HG03460 (cell line): Measurements from ENCODE around the gene UMODL1.

Experiments
- ATAC-seq: cut with Tn5 transposase; IDR thresholded peaks from one replicate; pipeline ENCODE4 v1.9.1; 2021; ENCODE audit not compliant: unreplicated experiment

Gene UMODL1

DNA sequence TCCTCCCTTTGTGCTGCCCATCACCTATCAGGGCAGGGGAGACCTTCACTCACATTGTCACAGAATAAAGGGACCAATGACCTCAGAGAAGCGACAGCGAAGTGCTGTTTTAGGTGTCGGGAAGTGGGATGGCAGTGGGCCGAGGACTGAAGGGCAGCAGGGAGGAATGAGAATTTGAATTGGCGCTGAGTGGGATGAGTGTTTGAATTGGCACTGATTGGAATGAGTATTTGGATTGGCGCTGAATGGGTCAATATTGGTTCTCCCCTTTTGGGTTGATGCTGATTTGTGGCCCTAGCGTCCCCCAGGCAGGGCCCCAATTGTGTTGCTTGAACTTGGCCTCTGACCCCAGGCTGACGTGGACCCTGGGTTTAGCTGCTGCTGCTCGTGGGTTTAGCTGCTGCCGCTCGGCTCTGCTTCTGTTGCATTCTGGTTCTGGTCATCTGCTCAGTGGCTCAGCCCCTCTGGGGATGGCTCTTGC, 12.4 kb upstream of the UMODL1 start:
- no peak for ATAC-seq

DNA sequence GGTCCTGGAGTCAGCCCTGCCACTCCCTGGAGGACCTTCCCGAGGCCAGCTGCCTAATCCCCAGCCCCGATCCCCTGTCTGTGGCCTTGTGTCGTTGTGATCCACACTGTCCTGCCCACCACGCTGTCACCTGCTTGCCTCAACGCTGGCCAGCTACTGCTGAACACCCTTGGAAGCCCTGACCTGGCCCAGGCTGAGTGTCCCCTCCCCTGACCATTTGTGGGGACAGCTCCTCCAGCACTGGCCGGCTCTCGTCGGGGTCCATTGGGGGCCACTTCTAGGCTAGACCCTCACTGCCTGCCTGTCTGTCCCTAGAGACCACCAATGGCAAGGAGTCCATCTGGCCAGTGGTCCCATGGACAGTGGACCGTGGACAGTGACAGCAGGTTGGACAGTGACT, 12.0 kb upstream of the UMODL1 start:
- ATAC-seq = no peak

DNA sequence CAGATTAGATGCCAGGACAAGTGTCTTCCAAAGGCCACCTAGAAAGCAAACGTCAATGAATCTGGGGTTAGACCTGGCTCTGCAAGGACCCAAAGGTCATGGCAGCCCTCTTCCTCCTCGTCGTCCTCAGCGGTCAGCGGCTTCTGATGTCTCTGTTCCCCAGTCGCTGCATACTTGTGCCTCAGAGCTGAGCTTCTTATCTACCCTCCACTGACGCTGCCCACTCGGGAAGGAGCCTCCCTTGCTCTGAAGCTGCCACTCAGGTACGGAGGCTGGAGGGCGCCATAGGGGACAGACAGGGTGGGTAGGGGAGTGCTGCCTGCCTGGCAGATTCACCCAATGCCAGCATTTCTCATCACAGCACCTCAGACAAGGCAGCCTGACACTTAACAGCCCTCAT, 11.4 kb upstream of the UMODL1 start:
- no peak for ATAC-seq

DNA sequence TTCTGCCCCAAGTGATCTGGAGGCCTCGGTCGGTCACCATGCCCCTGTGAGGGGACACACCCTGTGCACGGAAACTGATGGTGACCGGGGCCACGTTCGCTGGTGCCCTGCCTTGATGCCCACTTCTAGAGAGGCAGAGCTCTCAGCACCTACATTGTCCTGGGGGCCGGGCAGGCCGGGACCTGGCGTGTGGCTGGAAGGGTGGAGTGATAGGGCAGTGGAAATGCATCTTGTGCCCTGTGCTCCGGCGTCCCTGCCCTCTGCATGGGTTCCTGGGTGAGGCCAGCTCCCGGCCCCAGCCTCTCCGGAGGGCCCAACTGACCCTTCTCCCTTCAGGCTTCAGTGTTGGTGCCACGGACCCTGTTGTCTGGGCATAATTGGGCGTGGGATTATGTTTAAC, 11.0 kb upstream of the UMODL1 start:
- no peak for ATAC-seq

DNA sequence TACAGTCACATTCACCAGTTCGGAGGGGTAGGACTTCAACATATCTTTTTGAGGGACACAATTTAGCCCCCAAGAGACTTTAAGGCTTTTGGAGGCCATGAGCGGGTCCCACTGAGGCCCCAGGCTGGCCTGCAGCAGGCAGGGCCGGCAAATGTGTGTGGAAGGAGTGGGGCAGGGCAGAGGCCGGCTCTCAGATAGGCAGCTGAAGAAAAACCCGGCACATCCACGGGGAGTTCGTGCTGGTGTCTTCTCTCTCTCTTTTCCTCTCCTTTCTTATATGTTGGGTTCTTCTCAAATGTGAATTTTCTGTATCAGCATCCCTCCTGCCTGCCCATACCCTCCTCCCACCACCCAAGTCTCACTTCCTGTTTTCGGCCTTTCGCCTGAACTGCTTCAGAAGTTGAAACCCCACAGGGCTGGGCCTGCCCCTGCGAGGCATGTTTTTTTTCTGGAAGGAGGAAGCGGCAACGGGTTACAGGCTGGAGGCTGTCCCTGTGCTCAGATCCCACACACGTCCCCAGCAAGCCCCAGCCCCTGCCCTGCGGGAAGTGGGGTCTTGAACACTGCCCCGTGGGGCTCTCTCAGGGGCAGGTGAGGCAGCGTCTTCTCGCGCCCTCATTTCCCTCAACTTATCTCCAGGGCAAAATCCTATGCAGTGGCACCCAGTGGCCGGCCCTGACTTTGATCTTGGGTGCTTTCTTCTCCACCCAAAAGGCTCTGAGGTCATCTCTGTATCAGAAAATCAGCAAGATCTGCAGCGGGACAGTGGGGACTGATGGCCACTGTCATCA, 9.7 kb upstream of the UMODL1 start:
- peak; percentile 48 for ATAC-seq

DNA sequence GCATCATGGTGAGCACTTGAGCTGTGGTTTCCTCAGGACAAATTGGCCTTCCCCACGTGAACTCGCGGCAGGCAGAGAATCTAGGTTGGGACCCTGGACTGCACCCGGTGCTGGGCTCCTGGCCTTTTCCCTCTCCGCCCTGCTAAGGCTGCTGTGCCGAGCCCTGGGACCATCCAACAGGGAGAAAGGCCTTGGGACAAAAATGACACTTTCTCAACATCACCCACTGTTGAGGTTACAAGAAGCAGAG, 9.2 kb upstream of the UMODL1 start:
- no peak for ATAC-seq

DNA sequence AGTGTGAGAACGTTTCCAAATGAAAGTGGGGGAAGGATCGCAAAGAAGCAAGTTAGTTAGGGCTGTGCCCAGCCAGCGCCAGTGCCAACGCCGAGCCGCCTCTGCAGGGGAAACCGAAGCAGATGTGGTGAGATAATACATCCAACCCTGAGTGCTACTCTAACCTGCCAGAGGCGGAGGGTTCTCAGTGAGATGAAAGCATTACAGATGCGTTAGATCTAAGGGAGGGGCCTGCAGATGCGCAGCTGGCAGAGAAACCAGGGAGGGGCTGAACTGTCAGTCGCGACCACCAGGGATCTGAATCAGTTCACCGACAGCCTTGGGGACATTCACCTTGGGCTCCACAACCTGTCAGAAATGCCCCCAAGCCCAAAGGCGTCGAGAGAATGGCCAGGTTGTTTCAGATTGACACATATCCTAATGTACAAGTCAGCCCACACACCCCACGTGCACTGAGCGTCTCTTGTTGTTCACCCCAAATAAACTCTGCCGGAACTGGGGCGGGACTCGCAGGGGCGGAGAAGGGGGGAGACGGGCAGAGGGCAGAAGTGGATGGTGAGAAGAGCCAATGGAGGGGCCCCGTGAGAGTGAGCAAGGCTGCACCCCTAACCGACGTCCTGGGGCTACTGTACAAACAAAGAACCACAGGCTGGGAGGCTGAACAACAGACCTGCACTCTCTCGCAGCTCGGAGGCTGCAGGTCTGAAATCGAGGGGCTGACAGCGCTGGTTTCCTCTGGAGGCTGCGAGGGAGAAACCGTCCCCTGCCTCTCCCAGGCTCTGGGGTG, 8.7 kb upstream of the UMODL1 start:
- peak; percentile 40 for ATAC-seq

DNA sequence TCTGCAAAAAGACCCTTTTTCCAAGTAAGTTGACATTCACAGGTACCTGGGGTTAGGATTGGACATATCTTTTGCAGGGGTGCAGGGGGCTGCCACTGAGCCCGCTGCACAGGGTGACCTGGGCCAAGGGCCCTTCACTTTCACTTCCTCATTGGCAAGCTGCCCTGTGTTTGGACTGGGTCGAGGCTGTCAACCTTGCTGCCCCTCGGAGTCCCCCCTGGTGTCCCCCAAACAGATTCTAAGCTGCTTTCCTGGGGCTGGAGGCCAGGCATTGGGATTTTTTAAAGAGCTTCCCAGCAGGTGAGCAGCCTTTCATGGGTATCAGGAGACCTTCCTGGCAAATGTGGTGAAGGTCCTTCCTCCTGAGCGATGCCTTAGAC, 7.9 kb upstream of the UMODL1 start:
- no peak for ATAC-seq

DNA sequence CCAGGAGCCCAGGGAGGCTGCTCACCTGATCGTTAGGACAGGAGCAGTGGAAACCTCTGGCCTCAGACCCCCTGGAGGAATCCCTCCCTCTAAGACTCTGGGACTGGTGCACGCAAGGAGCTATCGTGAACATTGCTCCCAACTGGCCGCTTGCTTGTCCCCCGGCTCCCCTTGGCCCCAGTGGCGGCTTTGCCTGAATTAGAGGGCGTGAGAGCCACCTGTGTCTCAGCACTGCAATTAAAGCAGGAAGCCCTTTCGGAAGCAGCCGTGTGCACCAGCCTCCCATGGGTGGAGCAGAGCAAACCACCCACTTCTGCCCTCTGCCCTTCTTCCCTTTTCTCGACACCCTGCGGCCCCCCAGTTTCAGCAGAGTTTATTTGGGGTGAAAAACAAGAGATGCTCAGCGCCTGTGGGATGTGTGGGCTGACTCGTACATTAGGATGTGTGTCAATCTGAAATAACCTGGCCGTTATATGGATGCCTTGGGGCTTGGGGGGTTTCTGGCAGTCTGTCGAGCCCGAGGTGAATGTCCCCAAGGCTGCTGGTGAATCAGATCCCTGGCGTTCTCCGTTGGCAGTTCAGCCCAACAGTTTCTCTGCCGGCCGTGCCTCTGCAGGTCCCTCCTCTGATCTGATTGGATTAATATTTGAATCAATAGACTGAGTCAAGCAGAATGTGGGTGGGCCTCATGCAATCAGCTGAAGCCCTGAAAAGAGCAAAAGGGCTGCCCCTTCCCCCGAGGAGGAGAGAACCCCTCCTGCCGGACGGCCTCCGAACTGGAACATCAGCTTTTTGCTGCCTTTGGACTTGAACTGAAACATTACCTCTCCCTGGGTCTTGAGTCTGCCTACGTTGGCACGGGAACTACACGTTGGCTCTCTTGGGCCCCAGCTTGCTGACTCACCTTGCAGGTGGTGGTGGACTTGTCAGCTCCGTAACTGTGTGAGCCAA, 7.3 kb upstream of the UMODL1 start:
- no peak for ATAC-seq

DNA sequence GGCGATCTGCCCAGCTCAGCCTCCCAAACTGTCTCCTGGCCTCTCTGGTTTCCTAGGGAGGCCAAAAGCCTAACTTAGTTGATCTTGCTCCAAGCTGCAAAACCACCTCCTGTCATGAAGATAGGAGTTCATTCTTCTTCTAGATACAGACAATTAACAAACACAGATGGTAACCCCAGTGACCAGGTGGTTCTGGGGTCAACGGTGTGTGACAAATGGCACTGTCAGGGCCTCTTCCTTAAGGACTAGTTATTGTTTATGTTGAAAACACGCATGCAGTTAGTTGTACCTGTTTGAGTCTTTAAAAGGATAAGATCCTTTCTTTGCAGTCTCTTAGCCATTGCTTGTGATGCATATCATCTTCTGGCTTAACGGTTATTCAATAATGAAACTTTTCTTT, 4.6 kb upstream of the UMODL1 start:
- no peak for ATAC-seq

DNA sequence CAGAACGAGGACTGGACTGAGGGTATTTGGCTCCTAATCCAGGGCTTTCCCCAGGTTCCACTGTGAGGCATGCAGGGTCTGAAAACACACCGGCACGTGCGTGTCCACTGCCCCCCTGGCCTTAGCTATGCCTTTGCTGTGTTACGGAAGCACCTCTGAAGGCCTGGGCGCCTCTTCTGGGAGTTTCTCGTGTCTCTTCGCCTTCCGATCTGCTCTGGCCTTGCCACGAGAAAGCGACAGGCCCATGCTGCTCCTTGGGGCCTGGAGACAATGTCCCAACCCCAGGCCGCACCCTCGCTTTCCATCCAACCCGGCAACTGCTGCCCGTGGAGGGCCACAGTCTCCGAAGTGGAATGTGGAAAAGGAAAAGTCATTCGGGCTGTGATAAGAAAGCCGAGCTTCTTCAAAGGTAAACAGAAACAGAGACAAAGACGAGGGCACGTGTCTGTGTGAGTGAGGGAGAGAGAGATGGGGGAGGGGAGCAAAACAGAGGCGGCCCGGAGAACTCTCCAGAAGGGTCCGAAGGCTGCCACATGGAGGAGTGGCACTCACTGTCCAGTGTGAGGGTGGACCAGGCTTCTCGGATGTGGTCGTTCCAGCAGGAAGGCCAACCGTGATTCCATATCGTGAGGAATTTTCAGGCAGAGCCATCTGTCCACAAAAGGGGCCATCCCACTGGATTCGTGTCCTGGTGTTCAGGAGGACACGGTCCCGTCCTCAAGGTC, 3.4 kb upstream of the UMODL1 start:
- no peak for ATAC-seq

DNA sequence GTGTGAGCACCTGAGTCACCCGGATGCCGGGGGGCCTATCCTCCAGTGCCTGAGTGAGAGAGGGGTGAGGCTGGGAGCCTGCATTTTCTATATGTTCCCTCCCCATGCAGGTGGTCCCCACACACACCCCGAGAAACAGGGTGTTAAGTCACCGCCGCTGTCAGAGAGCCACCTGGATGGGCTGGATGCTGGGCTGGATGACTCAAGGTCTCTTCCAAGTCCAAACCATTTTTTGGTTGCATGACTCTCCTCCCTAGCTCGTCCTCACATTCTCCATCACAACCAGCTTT, 2.9 kb upstream of the UMODL1 start:
- no peak for ATAC-seq

DNA sequence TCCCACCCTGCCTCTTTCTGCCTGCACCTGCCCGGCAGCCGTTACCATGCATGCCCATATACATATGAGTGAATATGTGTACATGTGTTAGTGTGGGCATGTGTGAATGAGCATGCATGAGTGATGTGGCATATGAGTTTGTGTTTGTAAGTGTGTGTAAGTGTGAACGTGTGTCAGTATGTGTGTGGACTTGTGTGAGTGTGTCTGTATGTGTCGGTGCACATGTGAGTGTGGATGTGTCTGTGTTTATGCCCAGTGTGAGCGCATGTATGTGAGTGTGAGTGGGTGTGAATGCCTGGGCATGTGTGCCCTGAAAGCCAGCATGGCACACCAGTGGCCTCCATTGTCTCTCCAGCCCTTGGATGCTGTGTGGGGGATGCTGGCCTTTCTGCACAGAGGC, 2.5 kb upstream of the UMODL1 start:
- ATAC-seq = no peak

DNA sequence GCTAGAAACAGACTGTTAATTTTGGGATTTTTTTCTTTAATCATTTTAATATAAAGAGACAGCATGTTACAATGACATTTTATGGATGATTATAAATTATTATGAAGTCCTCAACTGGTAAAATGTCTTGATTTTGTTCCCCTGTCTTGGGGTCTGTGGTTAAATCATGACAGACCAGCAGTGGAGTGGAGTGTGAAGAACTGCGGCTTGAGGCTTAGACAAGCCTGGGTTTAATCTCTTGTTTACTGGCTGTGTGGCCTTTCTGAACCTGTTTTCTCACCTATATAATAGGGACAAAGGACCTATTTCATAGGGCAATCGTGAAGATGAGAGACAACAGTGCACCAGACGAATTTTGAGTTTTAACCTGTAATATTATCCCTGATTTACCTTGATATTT, 1.8 kb upstream of the UMODL1 start:
- no peak for ATAC-seq

DNA sequence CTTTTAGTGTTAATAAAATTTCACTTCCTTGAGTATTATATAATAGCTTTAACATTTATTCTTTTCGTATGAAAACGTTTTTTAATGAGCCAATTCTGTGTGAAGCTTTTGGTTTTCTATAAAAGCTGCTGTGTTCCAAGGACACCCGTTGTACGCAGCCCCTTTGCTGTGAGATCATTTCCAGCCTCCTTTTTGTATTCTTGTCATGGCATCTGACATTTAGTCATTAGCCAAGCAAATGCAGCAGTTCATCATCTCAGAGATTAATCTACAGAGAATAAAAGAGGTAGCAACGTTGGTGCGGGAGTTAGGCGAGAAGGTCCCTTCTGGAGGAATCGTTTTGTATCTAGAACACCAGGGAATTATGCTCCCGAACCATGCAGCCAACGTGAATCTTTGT, 1.3 kb upstream of the UMODL1 start:
- ATAC-seq = no peak

DNA sequence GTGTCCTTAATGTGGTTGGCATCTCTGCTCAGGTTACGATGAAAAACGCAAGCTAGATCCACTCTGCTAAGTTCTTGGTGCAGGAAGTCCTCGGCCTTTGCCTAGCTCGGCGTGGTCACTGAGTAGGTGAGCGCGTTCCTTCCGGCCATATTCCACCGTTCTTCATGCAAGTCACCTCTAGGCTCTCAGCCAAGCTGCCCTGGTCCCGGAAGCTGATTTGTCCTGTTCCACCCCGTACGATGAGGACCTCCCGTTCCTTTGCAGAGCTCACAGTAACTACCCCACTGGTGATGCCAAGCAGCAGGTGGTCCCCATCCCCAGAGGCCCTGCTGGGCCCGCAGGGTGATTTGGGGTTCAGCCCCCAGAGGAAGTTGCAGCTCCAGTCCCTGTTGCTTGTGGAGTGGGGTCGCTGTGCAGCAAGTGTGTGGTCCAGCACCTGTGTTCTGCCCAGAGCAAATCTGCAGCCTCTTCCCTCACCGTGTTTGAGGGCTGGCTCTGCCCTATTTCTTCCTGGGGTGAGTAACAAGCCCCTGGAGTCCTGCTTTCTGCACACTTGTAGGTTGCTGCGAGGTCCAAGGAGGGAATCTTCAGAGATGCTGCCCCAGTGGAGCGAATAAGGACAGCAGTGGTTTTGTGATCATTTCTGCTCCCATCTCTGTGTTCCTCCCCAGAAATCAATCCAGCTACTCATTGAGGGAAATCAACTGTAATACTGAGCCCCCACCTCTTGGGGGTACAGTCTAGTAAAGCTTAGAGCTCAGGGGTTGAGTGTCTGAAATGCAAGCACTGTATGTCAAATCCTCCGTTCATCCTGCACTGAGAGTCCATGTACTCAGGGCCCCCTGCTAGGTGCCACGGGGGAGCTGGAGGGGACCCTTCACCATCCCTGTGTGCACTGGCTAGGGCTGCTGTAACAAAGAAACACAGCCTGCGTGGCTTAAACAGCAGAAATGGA, 2.3 kb downstream of the UMODL1 start:
- no peak for ATAC-seq

DNA sequence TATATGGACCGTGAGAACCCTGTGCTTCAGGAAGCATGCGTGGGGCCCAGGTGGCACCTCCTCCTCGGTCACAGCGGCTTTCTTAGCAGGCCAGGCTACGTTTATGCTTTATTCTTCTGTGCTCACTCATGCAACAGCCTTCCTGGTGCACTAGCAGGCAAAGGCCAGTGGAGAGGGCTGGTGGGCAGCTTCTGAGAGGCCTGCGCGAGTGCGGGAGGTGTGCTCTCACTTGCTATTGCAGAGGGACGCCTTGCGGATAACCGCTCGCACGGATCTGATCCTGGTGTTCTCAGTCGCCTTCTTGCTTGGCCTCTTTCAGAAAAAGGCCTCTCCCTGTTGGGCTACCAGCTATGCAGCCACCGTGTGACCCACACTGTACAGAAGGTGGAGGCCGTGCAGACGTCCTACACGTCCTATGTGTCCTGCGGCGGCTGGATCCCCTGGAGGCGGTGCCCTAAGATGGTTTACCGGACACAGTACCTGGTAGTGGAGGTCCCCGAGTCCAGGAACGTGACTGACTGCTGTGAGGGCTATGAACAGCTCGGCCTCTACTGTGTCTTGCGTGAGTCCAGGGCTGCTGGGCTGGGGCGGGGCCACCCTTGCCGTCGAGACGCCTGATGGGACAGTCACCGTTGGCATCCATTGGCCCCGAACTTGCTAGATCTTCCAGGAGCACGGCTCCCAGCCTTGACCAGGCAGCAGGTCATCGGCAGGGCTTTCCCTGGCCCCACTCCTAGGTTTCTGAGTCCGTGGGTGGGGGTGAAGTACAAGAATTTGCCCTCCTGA, 4.8 kb downstream of the UMODL1 start:
- ATAC-seq = no peak

DNA sequence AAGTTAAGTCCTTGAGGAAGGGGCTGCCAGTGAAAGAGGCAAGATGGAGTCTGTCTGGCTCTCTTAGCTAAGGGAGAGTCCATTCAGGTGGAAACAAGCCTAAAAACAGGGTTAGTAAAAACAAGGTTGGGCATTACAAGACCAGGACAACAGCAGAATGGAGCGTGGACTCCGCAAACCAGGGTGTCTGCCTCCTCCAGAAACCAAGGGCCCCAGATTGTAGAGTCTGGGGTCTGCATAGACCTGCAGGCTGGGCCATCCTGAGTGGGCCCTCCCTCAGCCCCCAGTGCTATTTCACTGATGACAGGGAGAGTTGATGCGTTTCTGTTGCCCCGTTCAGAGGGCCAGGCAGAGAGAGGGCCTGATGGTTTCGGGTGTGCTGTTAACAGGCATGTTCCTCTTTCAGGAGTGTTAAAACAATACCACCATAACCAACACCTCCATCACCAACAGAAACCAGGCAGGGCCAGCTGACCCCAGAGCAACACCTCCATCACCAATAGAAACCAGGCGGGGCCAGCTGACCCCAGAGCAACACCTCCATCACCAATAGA, 6.6 kb downstream of the UMODL1 start:
- ATAC-seq = peak; percentile 96
